GM12878 (cell line): Measurements from ENCODE around the gene BLCAP. TPM values are rescaled to one million over a fixed set of nuclear protein-coding genes. Genes with fewer than 3 reads are reported as not detected.

Source experiments
- ATAC-seq: fragments of 200-7000 bp; cut with Tn5 transposase; 3 replicates; pipeline ENCODE4 v1.9.1; 2020; ENCODE audit warnings: mild to moderate bottlenecking, moderate library complexity
- BruUV-seq: library from RNA; stranded (reverse); fragments of 400-500 nt; replicated peaks from 2 replicates; lab custom pipeline; 2021; lab: Mats Ljungman, UMichigan
- CTCF ChIA-PET: fragments of 300-600 bp; sonication (Branson Sonifier 250); formaldehyde crosslinking; extraction: SDS; loops from one replicate; lab custom pipeline; 2021; ENCODE audit warnings: inconsistent platforms; lab: Yijun Ruan, JAX
- POLR2A ChIA-PET: fragments of 350-600 bp; formaldehyde crosslinking; extraction: SDS; loops from one replicate; lab custom pipeline; 2021; ENCODE audit warnings: inconsistent platforms; lab: Charles Lee
- RAD21 ChIA-PET: fragments of 300-600 bp; sonication (Branson Sonifier 250); formaldehyde crosslinking; loops from one replicate; lab custom pipeline; 2023; ENCODE audit warnings: antibody characterized with exemption; ENCODE audit not compliant: unreplicated experiment; lab: Charles Lee
- SMC1A ChIA-PET: fragments of 300-600 bp; sonication (Branson Sonifier 250); formaldehyde crosslinking; loops from one replicate; lab custom pipeline; 2023; ENCODE audit not compliant: unreplicated experiment, uncharacterized antibody; lab: Charles Lee
- DNase-seq: peaks from one replicate; pipeline ENCODE4 v3.0.0-alpha.2; 2011; ENCODE audit warnings: low read depth, low spot score
- FAIRE-seq: peaks from 3 replicates; lab custom pipeline; 2011; peaks lifted over from hg19 to GRCh38; lab: Jason Lieb, UNC
- H2AFZ ChIP-seq: 2 replicates; pipeline ENCODE4 v1.6.0; 2011; ENCODE audit warnings: low read depth, low read length, control low read depth; ENCODE audit not compliant: control insufficient read depth
- H3K27ac ChIP-seq: 2 replicates; pipeline ENCODE4 v1.5.1; 2011; ENCODE audit warnings: control low read depth; ENCODE audit not compliant: control insufficient read depth, insufficient read depth
- H3K27me3 ChIP-seq, 2 experiments: replicated peaks in 1 of 2; 2 replicates each; pipeline versions ENCODE4 v1.6.0 to v1.6.1; 2011; ENCODE audit warnings: low read length in 1 of 2; ENCODE audit not compliant: control insufficient read depth in 2 of 2, insufficient read depth in 2 of 2
- H3K36me3 ChIP-seq, 2 experiments: 2 replicates each; pipeline ENCODE4 v1.5.1; 2011; ENCODE audit warnings: low read length in 1 of 2; ENCODE audit not compliant: control insufficient read depth in 2 of 2, insufficient read depth in 2 of 2
- H3K4me1 ChIP-seq: 2 replicates; pipeline ENCODE4 v1.6.1; 2011; ENCODE audit warnings: mild to moderate bottlenecking, low read length, moderate library complexity, mixed read lengths; ENCODE audit not compliant: control insufficient read depth, insufficient read depth
- H3K4me2 ChIP-seq: 2 replicates; pipeline ENCODE4 v1.6.0; 2011; ENCODE audit warnings: control low read depth; ENCODE audit not compliant: control insufficient read depth, insufficient read depth
- H3K4me3 ChIP-seq: fragments of 200-600 bp; sonication (generic); 2 replicates; pipeline ENCODE4 v1.5.1; 2016
- H3K79me2 ChIP-seq: 2 replicates; pipeline ENCODE4 v1.6.0; 2011; ENCODE audit warnings: low read length; ENCODE audit not compliant: control insufficient read depth, insufficient read depth
- H3K9ac ChIP-seq: 2 replicates; pipeline ENCODE4 v1.8.0; 2011; ENCODE audit warnings: low read length, control low read depth, mixed read lengths; ENCODE audit not compliant: control insufficient read depth, insufficient read depth
- H3K9me3 ChIP-seq: replicated peaks from 3 replicates; pipeline ENCODE4 v1.5.1; 2011; ENCODE audit warnings: mild to moderate bottlenecking, low read length; ENCODE audit not compliant: control insufficient read depth, insufficient read depth
- H4K20me1 ChIP-seq: 2 replicates; pipeline ENCODE4 v1.6.0; 2011; ENCODE audit not compliant: control insufficient read depth, insufficient read depth
- RAD21 ChIP-seq: IDR thresholded peaks from 2 replicates; pipeline ENCODE4 v1.6.1; 2011; ENCODE audit warnings: mild to moderate bottlenecking, low read depth, low read length, moderate library complexity; ENCODE audit not compliant: insufficient read depth
- SMC3 ChIP-seq: IDR thresholded peaks from 2 replicates; pipeline ENCODE4 v1.6.1; 2011; ENCODE audit warnings: low read length, improper control_type of control experiment, borderline replicate concordance
- ZNF622 ChIP-seq: fragments of 450-650 bp; IDR thresholded peaks from 2 replicates; pipeline ENCODE4 v1.6.1; 2017; ENCODE audit warnings: mild to moderate bottlenecking, inconsistent platforms
- WGBS: methylation state at CpG from one replicate; pipeline ENCODE4 v1.1.6; 2016; ENCODE audit warnings: low lambda C conversion rate; ENCODE audit not compliant: insufficient replicate concordance, insufficient coverage; ENCODE audit errors: missing lambda C conversion rate; 5-methylcytosine and 5-hydroxymethylcytosine counted together
- in situ Hi-C: fragments of 300-500 bp; cut with MboI; formaldehyde crosslinking; loops from 9 replicates; pipeline ENCODE4 v1.14.3; 2018; ENCODE audit warnings: mixed read lengths
- intact Hi-C: fragments of 100-400 bp; cut with micrococcal nuclease; formaldehyde crosslinking; loops from one replicate; pipeline ENCODE4 v1.14.2; 2022; ENCODE audit not compliant: unreplicated experiment
- polyA plus RNA-seq, 11 experiments: library from polyadenylated mRNA; depleted of rRNA in 4 of 11; unstranded in 6 of 11; stranded (reverse) in 5 of 11; fragments of >200 nt; fragmentation: Nextera tagmentation in 4 of 11; fragmentation: Illumina TruSeq in 1 of 11; extraction: Ambion mirVana in 4 of 11; extraction: Trizol in 1 of 11; gene quantifications; 1 replicate in 1 of 11; 2 replicates in 10 of 11; pipeline versions ENCODE4 v1.2.1 to v1.2.3, GENCODE V29; 2011 to 2016; ENCODE audit warnings: inconsistent platforms in 2 of 11, missing spikeins in 2 of 11, low read depth in 1 of 11
- total RNA-seq, 4 experiments: library from RNA; depleted of rRNA in 3 of 4; stranded (reverse); fragments of >200 nt in 3 of 4; fragmentation: Illumina TruSeq in 1 of 4; extraction: Trizol in 1 of 4; gene quantifications; 2 replicates each; pipeline versions ENCODE4 v1.2.1 to v1.2.3, GENCODE V29; 2013 to 2021
- TF ChIP-seq, protein P1 (sequence below), 3 experiments: IDR thresholded peaks in 2 of 3; conservative IDR thresholded peaks in 1 of 3; 2 replicates each; pipeline ENCODE4 v1.5.1; 2011; ENCODE audit warnings: low read depth in 3 of 3, low read length in 3 of 3, mild to moderate bottlenecking in 3 of 3, control low read depth in 2 of 3, moderate library complexity in 2 of 3, inconsistent platforms in 1 of 3, mixed read lengths in 1 of 3; ENCODE audit not compliant: control insufficient read depth in 2 of 3, insufficient read depth in 1 of 3; ENCODE audit errors: extremely low read depth in 1 of 3
- TF ChIP-seq, protein P2 (sequence below): fragments of 450-650 bp; IDR thresholded peaks from 2 replicates; pipeline ENCODE4 v1.6.1; 2016; ENCODE audit warnings: mild to moderate bottlenecking

Gene BLCAP
- total and polyA plus RNA-seq, 10 of the 15 experiments (the other 5 are each of a cell fraction or from before 2014, with no cell fraction given) = 24.6 to 62.3 (median 47.3) TPM

DNA sequence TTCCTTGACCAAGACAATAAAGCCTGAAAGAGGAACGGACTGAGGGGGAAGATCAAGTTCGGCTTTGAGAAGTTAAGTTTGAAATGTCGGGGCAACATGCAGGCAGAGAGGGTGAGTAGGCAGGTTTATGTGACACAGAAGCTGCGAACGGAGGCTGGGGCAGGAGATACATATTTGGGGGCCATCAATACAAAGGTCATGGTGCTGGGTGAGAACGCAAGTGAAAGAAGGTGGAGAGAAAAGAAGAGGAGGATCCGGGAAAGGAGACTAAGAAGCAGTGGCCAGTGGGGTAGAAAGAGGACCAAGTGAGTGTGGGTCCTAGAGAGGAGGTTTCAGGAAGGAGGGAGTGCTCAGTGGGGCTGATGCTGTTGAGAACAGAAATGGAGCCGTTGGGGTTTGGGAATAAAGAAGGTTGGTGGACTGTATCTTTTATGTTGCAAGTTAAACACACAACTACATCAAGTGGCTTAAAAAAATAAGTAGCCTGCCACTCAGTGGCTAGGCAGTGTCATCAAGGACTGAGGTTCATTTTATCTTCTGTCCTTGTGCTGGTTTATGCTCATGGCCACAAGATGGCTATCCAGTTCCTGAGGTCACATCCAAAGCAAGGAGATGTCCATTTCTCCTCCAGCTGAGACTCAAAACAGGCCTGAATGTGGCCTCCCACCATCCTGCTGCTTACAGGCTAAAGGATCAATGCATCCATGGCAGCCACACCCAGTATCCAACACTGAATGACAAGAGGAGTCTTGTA is 1.7 kb upstream of the BLCAP start:
- Histone ChIP-seq H4K20me1 (peaks cover 7% of the 10 kb centered on the region; the same call in 1 of the 2 replicates), H2AFZ (no peak overlapping the region), H3K4me2 (0 out of 2 replicates have a peak overlapping the region, but pooled peaks have one; percentile 78), H3K79me2 (peaks cover 29% of the 10 kb centered on the region), H3K9me3 (no peaks in the 10 kb centered on the region), H3K4me3 (no peak overlapping the region), H3K27ac (no peak overlapping the region), H3K27me3 (no peaks in the 10 kb centered on the region), H3K36me3 (no peaks in the 10 kb centered on the region), H3K9ac (no peak overlapping the region), H3K4me1 (peaks cover 19% of the 10 kb centered on the region)
- ChIA-PET POLR2A (no interaction called here), RAD21 (interaction anchor here (1.2 to 11.5 kb wide), 2 partner anchors 252 to 260 kb away, joined by 4 to 119 read pairs; no protein-coding TSS in a partner anchor), CTCF (interaction anchor here (0.7 to 13.5 kb wide), 4 partner anchors 253 to 334 kb away, joined by 3 to 282 read pairs (median 102); no protein-coding TSS in a partner anchor), SMC1A (interaction anchor here (0.6 to 7.2 kb wide), 9 partner anchors 12 to 340 kb away, joined by 3 to 129 read pairs (median 3); no protein-coding TSS in a partner anchor)
- ATAC-seq = no peak
- no TSS peak for BruUV-seq
- in situ Hi-C loops (loop anchor here (5.0 kb wide), 1 partner anchor 137 kb away; no protein-coding TSS in a partner anchor), intact Hi-C loops (no loop called here)
- FAIRE-seq = no peak
- DNase-seq = no peak
- WGBS = 82% methylated on average over 8 of the region's 8 CpGs
- TF ChIP-seq ZNF622 (no peak), RAD21 (0 out of 2 replicates have a peak, but pooled peaks have one; percentile 14), SMC3 (peak; percentile 9; the same call in 1 of the 2 replicates)
- TF ChIP-seq, protein P1, sequence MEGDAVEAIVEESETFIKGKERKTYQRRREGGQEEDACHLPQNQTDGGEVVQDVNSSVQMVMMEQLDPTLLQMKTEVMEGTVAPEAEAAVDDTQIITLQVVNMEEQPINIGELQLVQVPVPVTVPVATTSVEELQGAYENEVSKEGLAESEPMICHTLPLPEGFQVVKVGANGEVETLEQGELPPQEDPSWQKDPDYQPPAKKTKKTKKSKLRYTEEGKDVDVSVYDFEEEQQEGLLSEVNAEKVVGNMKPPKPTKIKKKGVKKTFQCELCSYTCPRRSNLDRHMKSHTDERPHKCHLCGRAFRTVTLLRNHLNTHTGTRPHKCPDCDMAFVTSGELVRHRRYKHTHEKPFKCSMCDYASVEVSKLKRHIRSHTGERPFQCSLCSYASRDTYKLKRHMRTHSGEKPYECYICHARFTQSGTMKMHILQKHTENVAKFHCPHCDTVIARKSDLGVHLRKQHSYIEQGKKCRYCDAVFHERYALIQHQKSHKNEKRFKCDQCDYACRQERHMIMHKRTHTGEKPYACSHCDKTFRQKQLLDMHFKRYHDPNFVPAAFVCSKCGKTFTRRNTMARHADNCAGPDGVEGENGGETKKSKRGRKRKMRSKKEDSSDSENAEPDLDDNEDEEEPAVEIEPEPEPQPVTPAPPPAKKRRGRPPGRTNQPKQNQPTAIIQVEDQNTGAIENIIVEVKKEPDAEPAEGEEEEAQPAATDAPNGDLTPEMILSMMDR (IDR thresholded peaks at IDR 0.05 in 2 of 3, conservative IDR thresholded peaks at IDR 0.05 in 1 of 3; ENCODE audit: control insufficient read depth in 2 of 3, extremely low read depth in 1 of 3, insufficient read depth in 1 of 3, low read depth in 3 of 3, low read length in 3 of 3) = peak in 1 of 3 experiments; percentile 35; a peak in 2 of 6 replicates
- TF ChIP-seq, protein P2, sequence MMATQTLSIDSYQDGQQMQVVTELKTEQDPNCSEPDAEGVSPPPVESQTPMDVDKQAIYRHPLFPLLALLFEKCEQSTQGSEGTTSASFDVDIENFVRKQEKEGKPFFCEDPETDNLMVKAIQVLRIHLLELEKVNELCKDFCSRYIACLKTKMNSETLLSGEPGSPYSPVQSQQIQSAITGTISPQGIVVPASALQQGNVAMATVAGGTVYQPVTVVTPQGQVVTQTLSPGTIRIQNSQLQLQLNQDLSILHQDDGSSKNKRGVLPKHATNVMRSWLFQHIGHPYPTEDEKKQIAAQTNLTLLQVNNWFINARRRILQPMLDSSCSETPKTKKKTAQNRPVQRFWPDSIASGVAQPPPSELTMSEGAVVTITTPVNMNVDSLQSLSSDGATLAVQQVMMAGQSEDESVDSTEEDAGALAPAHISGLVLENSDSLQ = peak; percentile 46; the same call in 1 of the 2 replicates
